Inferior parietal cortex (tissue), 1 donor: ENCODE data around the gene EPHA6.
"Not testable (repeated sequence)": the region's sequence is repeated elsewhere in the genome, so short reads cannot be mapped to it uniquely, and the experiment has no call there.

Source experiments
- DNase-seq: peaks from one replicate; pipeline ENCODE4 v3.0.0-alpha.2; 2016; ENCODE audit errors: extremely low spot score

EPHA6 gene

DNA sequence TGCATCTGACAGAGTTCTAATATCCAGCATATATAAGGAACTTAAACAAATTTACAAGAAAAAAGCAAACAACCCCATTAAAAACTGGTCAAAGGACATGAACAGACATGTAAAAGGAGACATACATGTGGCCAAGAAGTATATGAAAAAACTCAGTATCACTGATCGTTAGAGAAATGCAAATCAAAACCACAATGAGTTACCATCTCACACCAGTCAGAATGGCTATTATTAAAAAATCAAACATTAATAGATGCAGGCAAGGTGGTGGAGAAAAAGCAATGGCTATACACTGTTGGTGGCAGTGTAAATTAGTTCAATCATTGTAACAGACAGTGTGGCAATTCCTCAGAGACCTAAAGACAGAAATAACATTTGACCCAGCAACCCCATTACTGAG is 806.1 kb downstream of the EPHA6 start:
- DNase-seq: not testable (repeated sequence)

DNA sequence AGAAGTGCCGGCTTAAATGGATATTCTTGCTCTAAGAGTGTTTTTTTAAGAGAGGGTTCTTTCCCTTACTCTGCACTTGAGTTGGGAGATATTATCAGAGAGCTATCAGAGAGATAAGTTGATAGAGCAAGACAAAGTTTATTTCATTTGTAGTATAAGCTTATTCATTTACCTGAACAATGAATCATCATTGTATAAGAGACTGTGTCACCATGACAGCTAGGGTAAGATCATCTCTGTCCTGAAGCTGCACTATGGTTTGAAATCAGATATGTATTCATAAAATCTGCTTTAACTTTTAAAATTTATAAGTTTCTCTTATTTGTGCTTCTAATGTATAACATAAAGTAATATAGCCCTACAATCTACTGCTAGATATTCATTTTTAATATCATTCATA is 822.1 kb downstream of the EPHA6 start:
- no peak for DNase-seq

DNA sequence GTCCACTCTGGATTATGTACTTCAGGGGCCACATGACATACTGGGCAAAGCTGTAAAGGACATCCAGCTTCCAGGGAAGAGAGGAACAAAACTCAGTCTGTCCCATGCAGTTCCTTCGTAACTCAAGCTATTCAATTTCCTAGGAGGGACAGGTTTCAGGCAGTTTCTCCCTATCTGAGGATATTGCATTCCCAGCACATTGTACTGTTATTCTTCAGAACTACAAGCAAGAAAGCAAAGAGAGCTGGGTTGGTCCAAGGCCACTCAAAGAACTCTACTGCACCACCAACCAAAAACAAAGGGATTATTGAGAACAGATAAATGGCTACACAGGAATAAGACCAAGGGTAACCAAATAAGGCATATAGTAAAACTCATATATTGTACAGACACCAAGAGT is 832.5 kb downstream of the EPHA6 start:
- DNase-seq: no peak

DNA sequence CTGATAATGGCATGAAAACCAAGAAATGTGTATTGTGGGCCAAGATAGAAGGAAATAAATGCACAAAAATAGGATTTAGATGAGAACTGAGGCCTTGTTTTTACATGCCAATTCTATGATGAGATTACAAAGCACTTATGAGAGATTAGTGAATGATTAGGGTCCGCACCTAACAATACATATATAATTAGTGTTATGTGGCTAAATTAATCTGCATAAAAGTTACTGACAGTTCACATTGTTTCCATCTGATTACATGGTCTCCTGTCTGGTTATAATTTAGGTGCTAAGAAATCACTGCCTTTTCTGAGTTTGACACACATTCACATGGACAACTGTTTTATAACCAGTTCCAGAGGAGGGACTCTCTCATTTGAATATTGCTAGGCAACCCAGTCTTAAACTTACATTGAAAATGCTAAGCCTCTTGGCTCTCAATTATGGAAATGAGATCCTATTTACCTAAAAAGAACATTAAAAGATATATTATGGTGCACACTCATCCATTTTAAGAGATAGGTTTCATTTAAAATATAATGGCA is 833.1 kb downstream of the EPHA6 start:
- DNase-seq: peak; percentile 15

DNA sequence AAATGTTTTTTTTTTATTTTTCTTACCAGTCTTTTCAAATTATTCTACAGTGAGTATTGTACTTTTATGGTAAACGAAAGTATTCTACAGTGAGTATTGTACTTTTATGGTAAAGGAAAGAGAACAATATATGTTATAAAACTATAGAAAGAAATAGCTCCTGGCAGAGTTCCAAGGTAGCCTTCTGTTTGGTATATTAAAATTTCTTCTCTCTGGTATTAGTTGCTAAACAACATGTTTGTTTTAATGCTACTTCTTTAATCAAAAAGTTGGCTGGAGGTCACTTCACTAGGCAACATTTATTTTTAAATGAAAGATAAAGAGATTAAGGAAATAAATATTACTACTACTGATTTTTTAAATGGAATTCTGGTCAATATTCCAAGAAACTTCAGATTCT is 841.6 kb downstream of the EPHA6 start:
- no peak for DNase-seq

DNA sequence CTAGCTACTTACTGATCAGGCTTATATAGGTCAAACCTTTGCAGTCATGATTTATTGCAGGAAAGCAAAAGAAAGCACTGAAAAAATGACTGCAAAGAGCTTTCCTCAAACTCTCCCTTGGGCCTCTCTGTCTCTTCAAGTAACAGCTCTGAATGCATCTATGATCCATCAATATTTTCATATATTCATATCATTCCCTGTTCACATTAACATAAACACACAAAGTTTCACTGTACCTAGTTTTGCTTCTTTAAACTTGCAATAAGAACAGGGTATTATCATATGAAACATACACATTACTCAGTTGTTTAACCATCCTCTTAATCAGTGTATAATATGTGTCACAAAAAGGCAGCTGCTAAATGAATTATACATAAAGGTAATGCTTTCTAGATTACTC is 842.2 kb downstream of the EPHA6 start:
- DNase-seq: no peak

DNA sequence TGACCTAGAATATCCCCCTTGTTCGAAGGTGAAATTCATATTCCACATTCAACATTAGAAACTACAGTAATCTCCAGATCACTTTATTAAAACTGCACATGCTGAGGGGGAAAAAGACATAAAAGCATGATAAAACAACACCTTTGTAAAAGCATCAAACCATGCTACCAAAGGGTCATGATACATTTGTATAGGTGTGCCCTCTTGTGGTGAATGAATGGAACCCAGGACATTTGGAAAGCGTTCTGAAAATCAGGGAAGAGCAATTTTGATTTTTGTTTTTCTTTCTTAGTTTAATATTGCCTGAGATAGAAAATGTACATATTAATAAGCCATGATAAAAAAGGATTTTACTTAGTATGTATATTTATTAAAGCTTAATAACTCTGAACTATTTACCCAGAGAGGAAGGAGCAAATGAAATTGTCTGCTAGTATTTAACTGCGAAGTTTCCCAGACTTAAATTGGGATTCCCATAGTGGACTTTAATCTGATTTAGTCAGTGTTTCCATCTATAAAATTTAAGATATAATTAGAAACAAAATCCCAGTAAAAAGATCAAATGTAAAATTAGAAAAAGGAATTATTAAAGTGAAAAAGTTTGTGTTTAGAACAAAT is 844.4 kb downstream of the EPHA6 start:
- DNase-seq: peak; percentile 54

DNA sequence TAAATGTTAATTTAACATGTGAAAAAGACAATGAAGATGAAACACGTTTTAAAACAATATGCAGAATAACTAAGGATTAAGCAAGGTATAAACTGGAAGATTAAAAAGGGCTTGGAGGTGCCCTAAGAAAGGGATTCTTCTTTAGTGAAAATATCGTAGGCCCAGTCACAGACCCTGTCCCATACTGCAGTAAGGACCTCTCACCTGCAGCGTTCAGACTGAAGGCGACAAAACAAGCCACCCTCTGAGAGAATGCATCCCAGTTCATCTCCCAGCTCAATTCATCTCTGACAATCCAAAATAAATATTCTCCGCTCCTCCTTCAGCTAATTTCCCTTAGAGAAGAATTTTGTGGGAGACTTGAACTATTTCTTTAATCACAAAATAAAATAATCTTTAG is 847.9 kb downstream of the EPHA6 start:
- no peak for DNase-seq

DNA sequence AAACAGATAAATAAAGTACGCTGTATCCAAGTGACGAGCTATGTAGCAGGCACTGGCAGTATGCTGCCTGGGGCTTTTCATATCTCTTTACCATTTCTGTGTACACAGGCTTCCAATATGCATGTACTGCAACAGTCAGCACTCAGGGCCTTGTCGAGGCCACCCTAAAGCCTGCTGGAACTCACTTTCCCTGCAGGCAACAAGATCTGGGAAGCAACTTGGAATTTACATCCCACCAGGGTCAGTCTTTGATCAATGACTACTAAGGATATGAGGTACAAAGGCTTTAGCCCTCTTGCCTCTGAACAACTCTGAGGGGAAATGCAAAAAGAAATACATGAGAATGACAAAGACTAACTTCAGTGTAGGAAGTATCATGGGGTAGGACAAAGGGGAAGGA is 848.4 kb downstream of the EPHA6 start:
- no peak for DNase-seq

DNA sequence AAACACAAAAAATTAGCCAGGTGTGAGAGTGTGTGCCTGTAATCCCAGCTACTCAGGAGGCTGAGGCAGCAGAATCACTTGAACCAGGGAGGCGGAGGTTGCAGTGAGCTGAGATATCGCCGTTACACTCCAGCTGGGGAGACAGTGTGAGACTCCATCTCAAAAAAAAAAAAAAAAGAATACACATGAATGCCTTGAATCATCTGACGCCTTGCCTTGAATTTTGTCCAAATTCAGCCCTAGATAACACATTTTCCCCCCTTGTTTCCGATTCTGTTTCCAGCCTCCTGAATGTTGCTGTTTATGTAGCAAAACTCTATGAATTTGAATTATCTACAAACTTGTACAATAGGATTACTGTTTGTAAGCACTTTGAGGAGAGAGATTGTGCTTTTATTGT is 851.5 kb downstream of the EPHA6 start:
- DNase-seq: no peak

DNA sequence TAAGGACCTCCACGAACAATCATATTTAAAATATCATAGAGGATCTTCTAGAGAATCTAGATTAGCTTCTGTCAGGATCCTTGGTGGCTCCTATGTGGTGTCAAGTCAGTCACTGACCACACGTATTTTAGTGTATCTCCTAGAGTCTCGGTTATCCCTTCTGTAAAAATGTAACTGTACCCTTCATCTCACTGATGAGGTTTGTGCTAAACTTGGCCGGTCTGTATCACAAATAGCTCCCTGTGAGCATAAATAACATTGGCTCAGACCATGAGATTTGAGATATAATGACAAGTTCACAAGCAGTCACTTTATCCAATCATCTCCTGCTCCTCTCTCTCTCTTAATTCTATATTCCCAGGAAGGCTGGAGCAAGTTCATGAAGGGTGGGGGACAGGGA is 856.6 kb downstream of the EPHA6 start:
- no peak for DNase-seq

DNA sequence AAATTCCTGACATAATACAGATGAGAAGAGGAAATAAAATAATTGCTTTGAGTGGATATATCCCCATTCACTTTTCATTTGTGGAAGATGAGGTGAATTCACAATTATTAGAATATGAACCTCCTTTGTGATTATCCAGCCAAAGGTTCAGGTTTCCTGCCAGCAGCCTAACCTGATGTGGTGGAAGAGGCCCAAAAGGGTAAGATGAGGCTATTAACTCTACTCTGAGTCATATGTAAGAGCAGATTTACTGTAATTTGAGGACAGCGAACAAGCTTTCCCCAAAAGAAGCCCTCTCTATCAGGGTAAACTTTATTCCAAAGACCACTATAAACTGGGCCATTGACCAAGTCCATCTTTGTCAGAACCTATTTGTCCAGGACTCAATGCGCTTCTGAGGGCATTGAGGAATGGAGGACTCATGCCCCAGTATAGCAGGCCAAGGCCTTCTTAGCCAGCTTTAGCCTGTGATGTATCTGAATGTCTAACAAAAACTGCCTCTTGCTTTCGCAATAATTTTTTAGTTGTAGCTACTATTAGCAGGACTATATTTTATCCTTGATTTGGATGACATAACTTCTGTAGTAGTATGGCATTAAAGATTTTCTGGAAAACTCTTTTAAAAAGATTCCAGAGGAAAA is 859.1 kb downstream of the EPHA6 start:
- DNase-seq: no peak

DNA sequence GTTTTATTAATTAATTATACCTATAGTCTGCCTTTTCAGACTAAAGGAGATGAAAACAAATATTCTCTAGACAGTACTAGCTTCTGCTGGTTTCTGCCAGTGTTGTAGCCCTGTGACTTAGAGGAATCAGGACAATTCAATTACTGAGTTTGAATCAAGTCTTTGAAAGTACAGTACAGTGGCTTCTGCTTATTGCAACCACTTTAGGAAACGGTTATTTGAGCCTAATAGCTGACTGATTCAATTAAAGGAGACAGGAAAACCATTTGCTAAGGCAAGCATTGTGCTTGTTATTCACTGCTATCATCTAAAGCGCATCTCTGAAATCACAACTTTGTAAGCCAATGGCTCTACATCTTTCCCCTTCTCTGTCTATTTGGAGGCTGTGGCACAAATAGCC is 860.1 kb downstream of the EPHA6 start:
- no peak for DNase-seq

DNA sequence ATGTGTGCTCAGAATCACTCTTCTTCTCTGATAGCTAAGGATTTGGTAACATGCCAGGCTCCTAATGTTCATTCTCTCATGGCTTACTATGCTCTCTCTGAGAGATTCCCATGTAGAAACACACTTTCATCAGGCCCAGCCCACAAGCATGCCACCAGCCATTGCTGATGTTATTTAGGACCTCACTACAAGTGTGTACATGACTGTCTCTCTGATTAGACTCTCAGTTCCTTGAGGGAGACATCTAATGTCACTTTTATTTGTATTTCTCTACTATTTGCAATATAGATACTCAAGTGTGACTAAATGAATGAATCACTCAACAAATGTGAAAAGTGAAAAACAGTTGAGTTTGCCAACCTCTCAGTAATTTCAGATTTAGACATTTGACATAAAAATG is 865.8 kb downstream of the EPHA6 start:
- no peak for DNase-seq

DNA sequence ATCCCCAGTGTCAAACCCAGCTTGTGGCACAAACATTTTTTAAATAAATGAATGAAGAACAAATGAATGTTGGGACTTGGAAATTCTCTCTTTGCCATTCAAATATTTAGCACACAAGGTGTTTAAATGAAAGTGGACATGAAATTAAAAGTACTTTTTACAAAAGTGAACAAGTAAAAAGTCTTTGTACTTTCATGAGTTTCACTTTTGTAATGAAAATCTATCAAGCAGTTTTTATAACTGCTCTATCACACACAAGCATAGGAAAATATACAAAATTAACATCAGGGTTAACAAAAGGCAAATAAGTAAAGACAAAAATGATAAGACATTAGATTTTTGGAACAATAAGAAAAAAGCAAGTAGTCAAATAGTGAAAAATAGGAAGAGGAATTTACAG is 866.3 kb downstream of the EPHA6 start:
- no peak for DNase-seq

DNA sequence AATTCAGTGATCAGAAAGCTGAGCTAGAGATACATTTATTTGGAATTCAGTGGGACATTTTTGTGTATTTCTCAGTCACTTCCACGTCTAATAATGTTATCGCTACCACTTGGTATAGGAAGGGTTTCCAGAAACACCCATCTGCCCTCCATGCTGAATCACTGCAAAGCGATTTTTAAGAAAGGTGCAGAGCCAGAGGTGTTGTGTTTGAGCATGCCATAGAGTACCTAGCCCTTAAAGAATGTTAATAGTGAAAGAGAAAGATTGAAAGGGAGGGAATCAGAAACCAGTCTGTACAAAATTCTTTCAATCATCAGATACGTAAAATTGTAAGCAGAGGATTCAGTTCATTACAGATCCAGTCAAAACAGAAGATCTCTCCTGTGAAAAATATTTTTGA is 870.1 kb downstream of the EPHA6 start:
- DNase-seq: no peak

DNA sequence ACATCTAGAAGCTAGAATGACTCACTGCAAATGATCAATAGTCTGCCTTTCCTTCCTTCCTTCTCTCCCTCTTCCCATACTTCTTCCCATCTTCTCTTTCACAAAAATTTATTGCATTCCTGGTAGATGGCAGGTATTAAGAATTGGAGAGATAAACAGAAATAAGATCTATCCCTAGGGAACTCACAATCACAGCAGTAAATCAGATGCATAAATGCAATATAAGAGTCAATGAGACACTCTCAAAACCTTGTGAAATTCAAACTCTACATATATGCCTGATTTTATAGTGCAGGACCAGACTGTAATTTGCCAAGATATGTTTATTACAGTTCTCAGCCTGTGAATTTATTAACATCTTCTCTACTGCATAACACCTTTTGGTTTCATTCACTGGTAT is 871.9 kb downstream of the EPHA6 start:
- no peak for DNase-seq

DNA sequence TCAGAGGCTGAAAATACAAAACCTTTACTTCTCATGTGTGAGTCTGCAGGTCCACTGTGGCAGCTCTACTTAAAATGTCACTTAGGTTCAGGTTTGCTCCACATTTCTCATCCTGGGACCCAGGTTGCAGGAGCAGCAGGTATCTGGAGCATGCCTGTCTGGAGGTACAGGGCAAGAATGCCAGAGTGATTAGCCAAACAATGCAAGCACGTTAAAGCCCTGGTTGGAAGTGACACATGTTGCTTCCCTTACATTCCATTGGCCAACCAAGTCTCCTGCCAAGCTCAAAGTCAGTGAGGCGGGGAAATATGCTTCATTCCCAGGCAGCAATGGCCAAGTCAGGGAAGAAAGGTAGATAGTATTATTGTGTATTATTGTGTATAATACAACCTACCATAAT is 873.3 kb downstream of the EPHA6 start:
- no peak for DNase-seq

DNA sequence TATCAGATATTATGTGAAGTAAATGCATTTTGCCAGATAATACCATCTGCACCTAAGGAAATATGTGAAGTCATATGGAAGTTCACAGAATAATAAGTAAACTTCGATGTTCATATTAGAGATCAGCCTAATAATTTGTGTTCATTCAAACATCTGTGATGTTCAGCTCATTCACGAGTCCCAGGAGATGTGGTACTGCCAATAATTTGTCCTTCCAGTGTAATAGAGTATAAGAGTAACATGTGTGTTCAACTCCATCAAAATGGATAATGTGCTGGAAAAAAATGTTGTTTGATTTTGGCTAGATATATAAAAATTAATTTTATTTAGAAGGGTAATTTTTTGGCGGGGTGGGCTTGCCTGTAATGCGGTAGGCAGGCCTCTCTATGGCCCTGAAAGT is 874.7 kb downstream of the EPHA6 start:
- DNase-seq: no peak

DNA sequence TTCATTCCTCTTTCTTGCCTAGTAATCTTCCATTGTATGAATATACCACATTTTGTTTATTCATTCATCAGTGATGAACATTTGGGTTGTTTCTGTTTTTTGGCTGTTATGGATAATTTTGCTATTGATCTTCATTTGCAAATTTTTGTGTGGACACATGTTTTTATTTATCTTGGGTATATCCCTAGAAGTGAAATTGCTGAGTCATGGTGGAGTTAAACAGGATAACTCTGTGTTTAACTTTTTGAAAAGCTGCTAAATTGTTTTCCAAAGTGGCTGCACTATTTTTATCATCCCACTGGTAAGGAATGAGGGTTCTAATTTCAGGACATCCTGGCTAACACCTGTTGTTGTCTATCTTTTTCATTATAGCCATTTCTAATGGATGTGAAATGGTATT is 875.6 kb downstream of the EPHA6 start:
- no peak for DNase-seq

DNA sequence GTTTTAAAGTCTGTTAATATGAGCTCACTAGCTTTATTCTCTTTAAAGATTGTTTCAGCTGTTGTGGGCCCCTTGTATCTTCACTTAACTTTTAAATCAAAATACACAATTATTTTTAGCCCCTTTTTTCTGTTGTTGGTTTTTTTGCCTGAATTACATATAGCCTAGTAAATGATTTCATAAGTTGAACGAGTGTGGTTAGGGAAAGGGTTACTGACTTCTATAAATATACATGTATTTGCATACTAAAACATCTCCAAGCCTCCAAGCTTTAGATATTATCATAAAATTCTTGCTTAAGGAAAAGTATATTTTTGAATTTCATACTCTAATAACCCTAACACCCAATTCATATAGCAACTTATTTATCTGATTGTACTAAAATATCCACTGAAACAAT is 877.0 kb downstream of the EPHA6 start:
- DNase-seq: no peak

DNA sequence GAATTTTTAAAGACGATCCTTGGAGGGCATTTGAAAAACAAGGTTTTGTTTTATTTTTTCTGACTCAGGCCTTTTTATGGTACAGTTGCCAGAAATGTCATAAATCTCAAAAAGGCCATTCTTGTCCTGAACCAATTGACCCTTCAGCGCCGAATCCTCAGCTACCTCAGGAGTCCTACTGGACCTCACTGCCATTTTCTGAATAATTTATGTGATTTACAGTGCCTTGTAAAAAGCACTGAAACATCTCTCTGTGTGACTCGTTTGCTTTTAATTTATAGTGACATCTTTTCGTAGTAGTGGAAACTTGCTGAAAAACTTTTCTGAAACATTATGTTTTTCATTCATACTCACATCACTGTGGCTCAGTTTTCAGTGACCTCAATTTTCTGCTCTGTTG is 878.0 kb downstream of the EPHA6 start:
- no peak for DNase-seq

DNA sequence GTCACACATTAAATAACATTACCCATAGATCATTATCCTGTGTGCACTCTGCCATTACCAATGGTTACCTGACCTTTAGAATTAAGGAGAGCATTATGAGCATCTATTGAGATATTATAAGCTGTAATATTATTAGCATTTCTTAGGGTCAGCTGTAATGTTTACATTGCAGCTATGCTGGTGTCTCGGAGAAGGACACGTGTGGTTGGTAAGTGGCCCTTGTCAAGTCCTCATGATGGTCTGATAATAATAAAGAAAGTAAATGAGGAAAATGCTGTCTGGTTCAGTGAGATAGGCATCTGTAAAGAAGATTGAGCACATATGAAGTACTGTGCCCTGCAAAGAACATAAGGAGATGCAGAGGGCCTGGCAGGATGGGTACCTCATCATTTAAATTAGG is 878.4 kb downstream of the EPHA6 start:
- DNase-seq: no peak

DNA sequence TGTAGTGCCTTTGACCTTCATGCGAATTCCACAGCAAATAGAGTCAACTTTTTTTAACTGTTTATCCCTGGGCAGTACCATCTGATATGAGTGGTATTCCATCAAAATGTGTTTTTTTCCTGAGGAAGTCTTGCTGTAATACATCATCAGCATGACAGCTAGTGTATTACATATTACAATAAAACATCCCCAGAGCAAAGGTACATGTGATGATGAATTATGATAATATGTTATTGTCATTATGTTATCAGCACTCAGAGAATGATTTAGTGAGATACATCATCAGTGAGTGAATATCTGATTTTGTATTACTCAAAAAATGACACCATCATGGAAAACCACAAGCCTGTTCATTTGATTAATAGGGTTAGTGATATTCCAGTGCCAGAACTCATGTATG is 880.5 kb downstream of the EPHA6 start:
- no peak for DNase-seq
